A172 (cell line): Measurements from ENCODE around the gene IQSEC1. TPM values are rescaled to one million over a fixed set of nuclear protein-coding genes. Genes with fewer than 3 reads are reported as not detected.
A peak's percentile ranks its signal among the peaks of the same experiment; 100 is the strongest.
"Not testable (repeated sequence)": the region's sequence is repeated elsewhere in the genome, so short reads cannot be mapped to it uniquely, and the experiment has no call there.

Experiments used
- DNase-seq: peaks from one replicate; pipeline ENCODE4 v3.0.0-alpha.2; 2015; ENCODE audit warnings: low spot score
- total RNA-seq: library from RNA; depleted of rRNA; stranded (reverse); fragments of >200 nt; shearing (Covaris generic); gene quantifications from 2 replicates; pipeline ENCODE4 v1.2.3, GENCODE V29; 2014; rRNA removed

Gene IQSEC1
- total RNA-seq, 1 experiment from 2014 or later = 25.8 TPM

DNA sequence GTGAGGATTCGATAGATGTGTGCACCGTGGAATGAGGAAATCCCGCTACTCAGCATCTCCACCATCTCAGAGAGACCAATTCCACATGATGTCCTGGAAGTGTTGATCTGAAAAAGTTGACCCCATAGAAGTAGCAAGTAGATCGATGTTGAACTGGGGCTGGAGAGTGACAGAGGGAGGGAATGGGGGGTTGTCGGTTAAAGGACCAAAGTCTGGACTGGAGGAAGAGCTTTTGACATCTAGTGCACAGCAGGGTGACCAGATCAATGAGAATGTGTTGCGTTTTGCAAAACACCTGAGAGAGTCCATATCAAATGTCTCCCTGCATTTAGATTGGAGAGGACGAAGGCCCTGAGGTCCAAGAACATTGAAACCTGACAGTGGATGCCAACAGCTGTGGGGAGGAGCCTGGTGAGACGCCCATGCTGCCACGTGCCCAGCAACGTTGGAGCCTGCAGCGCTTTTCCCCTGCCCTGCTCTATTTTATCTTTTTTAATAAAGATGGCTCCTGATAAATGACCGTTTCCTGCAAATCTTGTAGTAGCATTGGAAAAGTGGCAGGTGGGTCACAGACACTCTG lies 201.7 kb downstream of the IQSEC1 start:
- no peak for DNase-seq

DNA sequence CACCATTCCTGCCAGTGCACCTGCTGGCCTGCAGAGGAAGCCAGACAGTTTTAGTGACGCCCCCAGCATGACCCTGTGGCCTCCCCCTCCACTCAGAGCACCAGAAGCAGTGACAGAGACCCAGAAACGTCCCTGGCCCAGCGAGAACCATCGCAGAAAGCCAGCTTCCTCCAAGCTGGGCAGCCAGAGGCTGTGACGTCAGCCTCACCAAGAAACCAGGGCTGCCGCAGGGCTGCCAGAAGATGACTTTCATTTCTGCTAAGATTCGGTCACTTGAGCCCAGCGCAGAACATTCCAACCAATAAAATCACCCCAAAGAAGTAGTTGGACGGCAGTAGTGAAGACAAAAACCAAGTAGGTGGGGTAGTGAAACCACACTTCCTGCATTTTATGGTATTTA lies 202.3 kb downstream of the IQSEC1 start:
- DNase-seq = no peak

DNA sequence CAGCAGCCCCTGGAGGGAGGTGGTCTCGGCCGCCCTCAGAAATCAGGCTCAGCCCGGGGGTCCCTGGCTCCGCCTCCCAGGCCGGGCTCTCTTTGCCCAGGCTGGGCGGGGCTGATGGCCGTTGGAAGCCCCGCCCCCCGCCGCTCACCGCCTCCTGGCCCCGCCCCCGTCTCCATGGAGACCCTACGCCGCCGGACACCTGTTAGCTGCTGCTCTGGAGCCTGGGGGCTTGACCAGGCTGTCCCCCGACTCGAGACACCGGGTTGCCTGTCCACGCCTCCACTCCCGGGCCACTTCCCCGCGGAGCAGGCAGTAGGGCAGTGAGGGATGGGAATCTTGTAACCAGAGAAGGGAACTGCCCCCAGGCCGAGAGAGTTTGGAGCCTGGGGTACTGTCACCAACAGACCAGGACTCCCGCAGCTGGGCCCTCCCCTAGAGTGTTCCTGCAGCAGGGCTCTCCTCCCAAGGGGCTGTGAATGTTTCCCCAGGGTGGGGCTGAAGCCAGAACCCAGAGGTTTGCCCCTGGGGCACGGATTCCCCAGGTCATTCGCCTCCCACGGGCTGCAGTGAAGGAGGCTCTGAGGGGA lies 204.1 kb downstream of the IQSEC1 start:
- DNase-seq = no peak

DNA sequence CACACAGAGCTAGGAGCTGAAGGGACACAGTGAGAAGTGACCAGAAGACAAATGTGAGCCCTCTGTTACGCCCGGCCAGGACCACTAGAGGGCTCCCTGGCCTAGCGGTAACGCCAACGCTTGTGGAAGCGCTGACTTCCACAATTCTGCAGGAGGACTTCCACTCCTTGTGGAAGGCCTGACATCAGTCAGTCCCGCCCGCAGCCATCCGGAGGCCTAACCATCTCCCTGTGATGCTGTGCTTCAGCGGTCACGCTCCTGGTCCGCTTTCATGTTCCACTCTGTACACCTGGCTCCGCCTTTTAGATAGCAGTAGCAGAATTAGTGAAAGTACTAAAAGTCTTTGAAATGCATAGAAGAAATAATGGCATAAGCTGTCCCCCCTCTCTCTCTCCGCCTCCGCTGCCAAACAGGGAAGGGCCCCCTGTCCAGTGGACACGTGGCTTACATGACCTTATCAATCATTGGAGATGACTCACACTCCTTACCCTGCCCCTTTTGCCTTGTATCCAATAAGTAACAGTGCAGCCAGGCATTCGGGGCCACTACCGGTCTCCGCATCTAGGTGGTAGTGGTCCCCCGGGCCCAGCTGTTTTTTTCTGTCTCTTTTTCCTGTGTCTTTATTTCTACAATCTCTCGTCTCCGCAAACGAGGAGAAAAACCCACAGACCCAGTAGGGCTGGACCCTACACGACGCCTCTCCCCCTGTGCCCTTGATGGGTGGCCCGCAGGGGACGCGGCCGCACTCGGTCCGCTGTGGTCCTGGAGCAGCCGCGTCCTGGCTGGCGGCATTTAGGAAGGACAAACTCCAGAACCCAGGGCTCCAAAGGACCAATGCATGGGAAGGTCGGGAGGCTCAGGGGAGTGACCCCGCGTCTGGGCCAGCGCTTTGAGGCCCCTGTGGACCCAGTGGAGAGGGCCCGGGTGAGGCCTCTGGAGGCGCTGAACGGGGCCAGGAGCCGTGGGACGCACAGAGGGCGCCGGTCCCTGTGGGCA lies 204.9 kb downstream of the IQSEC1 start:
- DNase-seq = peak; percentile 85

DNA sequence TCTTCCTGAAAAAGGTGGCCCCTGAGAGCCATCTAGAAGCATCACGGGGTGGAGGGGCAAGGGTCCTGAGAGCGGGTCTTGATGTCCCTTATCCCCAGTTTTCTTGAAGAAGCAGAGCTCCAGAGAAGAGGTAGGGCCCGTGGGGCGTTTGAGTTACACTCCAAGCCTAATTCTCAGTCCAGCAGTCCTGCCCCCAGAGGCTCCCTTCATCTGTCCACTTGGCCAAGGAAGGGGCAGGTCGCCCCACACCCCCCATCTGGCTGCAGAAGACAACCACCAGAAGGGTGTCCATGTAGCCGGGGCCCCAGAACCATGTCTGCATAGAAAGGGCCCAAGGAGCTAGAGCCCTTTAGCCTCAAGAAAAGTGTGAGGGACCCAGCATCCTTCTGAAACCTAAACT lies 206.4 kb downstream of the IQSEC1 start:
- DNase-seq = no peak

DNA sequence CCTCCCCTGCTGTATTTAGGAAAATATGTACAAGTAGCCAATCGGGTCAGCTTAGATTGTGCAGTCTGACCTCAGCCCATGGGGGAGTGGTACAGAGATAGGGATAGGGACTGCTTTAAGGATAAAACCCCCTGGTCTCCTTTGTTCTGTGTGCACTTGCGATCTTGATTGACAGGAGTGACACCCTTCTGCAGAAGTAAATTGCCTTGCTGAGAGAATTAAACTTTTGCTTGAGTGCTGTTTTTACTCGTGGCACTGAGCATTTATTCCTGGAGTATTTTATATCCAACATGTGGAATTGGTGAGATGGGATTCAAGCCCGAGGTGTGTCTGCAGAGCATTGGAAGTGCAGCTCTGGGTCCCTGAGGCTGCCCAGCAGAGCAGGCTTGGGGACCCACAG lies 208.0 kb downstream of the IQSEC1 start:
- DNase-seq = no peak

DNA sequence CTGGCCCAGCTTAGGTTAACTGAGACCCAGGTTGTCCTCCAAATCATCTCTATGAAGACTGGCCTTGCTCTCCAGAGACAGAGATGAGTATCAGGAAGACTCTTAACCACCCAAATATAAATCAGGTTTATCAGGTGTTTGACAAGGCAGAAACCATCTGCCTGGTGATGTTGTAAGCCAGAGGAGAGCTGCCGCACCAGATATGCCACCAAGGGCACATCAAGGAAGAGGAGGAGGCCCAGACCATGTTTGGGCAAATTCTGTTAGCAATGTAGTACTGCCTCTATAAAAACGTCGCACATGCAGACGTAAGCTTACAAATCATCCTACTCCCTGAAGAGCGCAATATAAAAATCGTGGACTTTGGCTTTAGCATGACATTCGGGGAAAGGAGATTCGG lies 210.8 kb downstream of the IQSEC1 start:
- no peak for DNase-seq

DNA sequence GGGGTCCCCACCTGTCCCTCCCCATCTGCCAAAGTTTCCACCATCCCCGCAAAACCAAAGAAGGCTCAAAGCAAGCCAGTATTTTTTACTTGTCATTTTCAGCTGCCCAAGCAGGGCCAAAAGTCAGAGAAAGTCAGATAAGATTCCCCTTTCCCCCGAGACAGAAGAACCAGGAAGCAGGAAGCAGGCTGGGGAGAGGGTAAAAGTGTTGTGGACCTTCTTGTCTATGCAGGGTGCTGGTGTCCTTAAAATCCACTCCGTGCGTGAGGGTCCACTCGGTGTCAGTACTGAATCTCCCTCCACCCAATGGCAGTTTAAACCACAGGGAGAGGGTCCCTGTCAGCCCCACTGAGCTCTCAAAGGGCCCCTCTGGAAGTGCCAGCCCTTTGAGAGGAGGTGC lies 211.6 kb downstream of the IQSEC1 start:
- DNase-seq = no peak

DNA sequence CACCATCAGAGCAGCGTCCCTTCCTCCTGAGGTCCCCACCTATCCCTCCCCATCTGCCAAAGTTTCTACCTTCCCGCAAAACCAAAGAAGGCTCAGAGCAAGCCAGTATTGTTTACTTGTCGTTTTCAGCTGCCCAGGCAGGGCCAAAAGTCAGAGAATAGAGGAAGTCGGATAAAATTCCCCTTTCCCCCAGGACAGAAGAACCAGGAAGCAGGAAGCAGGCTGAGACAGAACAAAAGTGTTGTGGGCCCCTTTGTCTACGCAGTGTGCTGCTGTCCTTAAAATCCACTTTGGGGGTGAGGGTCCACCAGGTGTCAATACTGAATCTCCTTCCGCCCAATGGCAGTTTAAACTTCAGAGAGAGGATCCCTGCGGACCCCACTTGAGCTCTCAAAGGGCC lies 213.4 kb downstream of the IQSEC1 start:
- DNase-seq = no peak

DNA sequence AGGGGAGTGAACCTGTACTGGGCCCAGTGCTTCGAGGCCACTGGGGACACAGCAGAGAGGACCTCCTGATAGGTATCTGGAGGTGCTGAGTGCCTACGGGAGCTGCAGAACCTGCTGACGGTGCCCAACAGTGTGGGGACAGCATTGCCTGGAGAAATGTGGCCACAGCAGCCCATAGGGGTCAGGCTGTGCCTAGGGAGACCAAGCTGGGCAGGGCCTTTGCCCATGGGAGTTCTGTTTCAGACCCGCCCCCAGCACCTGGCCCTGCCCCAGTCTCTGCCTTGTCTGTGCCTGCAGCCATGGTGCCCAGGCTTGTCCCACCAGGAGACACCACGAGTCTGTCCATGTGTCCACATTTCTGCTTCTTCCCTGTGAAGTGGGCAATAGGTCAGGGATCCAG lies 216.6 kb downstream of the IQSEC1 start:
- DNase-seq = no peak

DNA sequence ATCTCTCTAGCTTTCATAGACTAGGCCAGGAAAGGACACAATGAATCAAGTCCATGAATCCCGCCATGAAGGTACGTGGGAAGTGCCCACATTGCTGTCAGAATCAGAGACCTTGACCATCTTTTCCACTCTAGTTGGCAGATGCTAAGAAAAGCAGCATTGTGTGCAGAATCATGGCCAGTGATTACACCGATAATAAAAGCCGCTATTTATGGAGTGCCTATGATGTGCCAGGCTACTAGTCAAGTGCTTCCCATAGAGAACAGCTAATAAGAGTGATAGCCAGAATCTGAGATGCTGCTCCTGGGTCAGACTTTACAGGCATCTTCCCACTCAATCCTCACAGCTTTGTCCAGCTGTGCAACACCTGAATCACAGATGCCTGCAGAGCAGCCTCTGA lies 218.7 kb downstream of the IQSEC1 start:
- DNase-seq = no peak

DNA sequence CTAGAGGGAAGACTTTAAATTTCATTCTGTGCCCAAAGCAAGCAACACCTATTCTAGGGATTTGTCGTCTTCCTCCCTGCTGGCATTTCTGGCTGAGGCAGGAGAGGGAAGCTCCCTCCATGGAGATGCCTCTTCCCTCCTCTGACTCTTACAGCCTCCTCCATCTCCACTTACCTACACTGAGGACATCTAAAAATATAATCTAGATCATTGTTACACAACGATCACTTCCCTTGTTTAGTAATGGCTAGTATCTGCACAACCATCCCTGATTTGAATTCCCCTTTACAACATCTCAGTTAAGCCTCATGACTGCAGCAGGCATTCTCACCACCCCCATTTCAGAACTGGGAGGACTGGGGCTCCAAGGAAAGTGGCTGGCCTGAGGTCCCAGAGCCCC lies 219.4 kb downstream of the IQSEC1 start:
- DNase-seq = not testable (repeated sequence)

DNA sequence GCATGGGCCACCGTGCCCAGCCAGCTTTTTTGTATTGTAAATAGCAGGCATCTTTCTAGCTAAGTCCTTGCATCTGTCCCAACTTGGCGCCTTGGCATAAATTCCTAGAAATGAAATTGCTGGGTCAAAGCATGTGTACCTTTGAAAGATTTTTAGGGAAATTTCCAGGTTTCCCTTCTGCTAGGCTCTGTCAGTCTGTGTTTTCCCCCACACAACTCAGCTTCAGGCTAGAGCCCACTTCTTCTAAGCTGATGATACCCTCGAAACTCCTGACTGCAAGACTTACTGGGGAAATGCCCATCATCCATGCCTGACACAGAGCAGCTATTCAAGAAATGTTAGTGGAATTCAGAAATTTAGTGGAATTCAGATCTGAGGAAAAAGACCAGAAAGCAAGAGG lies 221.0 kb downstream of the IQSEC1 start:
- DNase-seq = no peak

Other genes with a start within 250 kb of the IQSEC1 start
- gene RPL32, start 231.9 kb downstream of the IQSEC1 start, total RNA-seq = 936 and 1,240 TPM in 2 replicates